GM19467 (cell line): Measurements from ENCODE around the gene TNS1.

Source experiments
- ATAC-seq: cut with Tn5 transposase; IDR thresholded peaks from one replicate; pipeline ENCODE4 v1.9.1; 2021; ENCODE audit warnings: mild to moderate bottlenecking, moderate library complexity; ENCODE audit not compliant: unreplicated experiment

The TNS1 gene

GRCh38 chr2:217877866-217878265 is 124.9 kb downstream of the TNS1 start:
- no peak for ATAC-seq

- ATAC-seq: no peak
Observed at GRCh38 chr2:217876253-217876570, 126.6 kb downstream of the TNS1 start.

GRCh38 chr2:217875556-217876252 is 127.1 kb downstream of the TNS1 start:
- ATAC-seq: no peak

GRCh38 chr2:217875138-217875537 is 127.7 kb downstream of the TNS1 start:
- ATAC-seq: no peak

- ATAC-seq: no peak
Observed at GRCh38 chr2:217873371-217873770, 129.4 kb downstream of the TNS1 start.

GRCh38 chr2:217872319-217872718 is 130.5 kb downstream of the TNS1 start:
- no peak for ATAC-seq

- no peak for ATAC-seq
Observed at GRCh38 chr2:217870528-217871011, 132.2 kb downstream of the TNS1 start.

- no peak for ATAC-seq
Observed at GRCh38 chr2:217868911-217869334, 133.9 kb downstream of the TNS1 start.

- ATAC-seq: no peak
Observed at GRCh38 chr2:217868265-217868892, 134.4 kb downstream of the TNS1 start.

GRCh38 chr2:217866457-217866856 is 136.3 kb downstream of the TNS1 start:
- no peak for ATAC-seq

GRCh38 chr2:217864963-217865772 is 137.6 kb downstream of the TNS1 start:
- ATAC-seq: peak; percentile 50

- ATAC-seq: no peak
Observed at GRCh38 chr2:217863883-217864282, 138.9 kb downstream of the TNS1 start.

- ATAC-seq: no peak
Observed at GRCh38 chr2:217861334-217861877, 141.4 kb downstream of the TNS1 start.

GRCh38 chr2:217859926-217860325 is 142.9 kb downstream of the TNS1 start:
- ATAC-seq: no peak

GRCh38 chr2:217858519-217859491 is 144.0 kb downstream of the TNS1 start:
- no peak for ATAC-seq

GRCh38 chr2:217857624-217858506 is 144.9 kb downstream of the TNS1 start:
- no peak for ATAC-seq

- no peak for ATAC-seq
Observed at GRCh38 chr2:217856871-217857270, 145.9 kb downstream of the TNS1 start.

GRCh38 chr2:217856159-217856558 is 146.6 kb downstream of the TNS1 start:
- no peak for ATAC-seq

- ATAC-seq: no peak
Observed at GRCh38 chr2:217854684-217855420, 147.9 kb downstream of the TNS1 start.
